SJSA1 (cell line): Measurements from ENCODE around the gene CUBN. TPM values are rescaled to one million over a fixed set of nuclear protein-coding genes. Genes with fewer than 3 reads are reported as not detected.

Experiments used
- DNase-seq, 2 experiments: peaks; one replicate each; pipeline ENCODE4 v3.0.0-alpha.2; 2015 to 2020; ENCODE audit warnings: low spot score in 2 of 2, low read depth in 1 of 2
- H3K27ac ChIP-seq: fragments of 250-450 bp; sonication (Bioruptor Pico); 2 replicates; pipeline ENCODE4 v1.5.1; 2020; ENCODE audit warnings: mild to moderate bottlenecking, moderate library complexity
- H3K27me3 ChIP-seq: fragments of 250-450 bp; sonication (Bioruptor Pico); replicated peaks from 2 replicates; pipeline ENCODE4 v1.5.1; 2020; ENCODE audit warnings: mild to moderate bottlenecking, moderate library complexity
- H3K36me3 ChIP-seq: fragments of 250-450 bp; sonication (Bioruptor Pico); 2 replicates; pipeline ENCODE4 v1.5.1; 2020; ENCODE audit warnings: mild to moderate bottlenecking
- H3K4me1 ChIP-seq: fragments of 250-450 bp; sonication (Bioruptor Pico); replicated peaks from 2 replicates; pipeline ENCODE4 v1.6.1; 2021; ENCODE audit warnings: mild to moderate bottlenecking
- H3K4me3 ChIP-seq: fragments of 250-450 bp; sonication (Bioruptor Pico); 2 replicates; pipeline ENCODE4 v1.5.1; 2020; ENCODE audit warnings: mild to moderate bottlenecking
- H3K9me3 ChIP-seq: fragments of 250-450 bp; sonication (Bioruptor Pico); replicated peaks from 2 replicates; pipeline ENCODE4 v1.5.1; 2020; ENCODE audit warnings: mild to moderate bottlenecking
- total RNA-seq: library from RNA; depleted of rRNA; stranded (reverse); fragments of >200 nt; shearing (Covaris generic); gene quantifications from 2 replicates; pipeline ENCODE4 v1.2.3, GENCODE V29; 2014

CUBN gene
- total RNA-seq, 1 experiment from 2014 or later, result 0.74 TPM

DNA sequence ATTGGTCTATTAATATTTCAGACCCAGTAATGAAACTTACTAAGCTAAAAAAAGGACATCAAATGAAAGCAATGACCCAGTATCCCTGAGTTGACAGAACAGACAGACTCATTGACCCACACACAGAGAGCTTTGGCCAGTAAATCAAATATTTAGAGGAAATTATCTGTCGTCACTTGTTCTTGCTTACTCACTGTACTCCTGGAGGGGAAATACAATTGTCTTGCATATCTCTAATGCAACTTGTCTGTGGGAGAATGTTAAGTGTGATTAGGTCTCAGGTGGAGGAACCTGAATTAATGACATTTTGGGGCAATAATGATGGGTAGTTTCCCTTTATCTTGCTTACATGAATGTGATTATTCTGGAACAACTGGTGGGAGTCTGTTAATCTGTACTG is 80.4 kb downstream of the CUBN start:
- no peak for DNase-seq
- peaks cover 5% of the 10 kb centered on the region; the same call in 1 of the 2 replicates for H3K4me1 ChIP-seq

DNA sequence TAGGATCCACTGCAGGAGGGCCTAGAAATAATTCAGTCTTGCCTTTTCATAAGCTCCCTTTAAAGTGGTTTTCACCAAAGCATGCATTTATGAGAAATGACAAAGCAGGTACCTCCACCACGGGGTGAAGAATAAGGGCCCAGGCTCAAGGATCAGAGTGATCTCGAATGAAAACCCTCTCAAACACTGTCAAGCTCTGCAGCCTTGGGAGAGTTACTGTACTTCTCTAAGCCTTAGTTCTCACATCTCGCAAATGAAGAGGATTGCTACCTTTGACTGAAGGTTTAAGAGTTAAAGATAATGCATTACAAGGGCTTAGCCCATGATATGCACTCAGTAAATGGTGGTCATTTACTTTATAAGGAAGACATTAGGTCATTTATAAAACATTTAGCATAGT is 81.7 kb downstream of the CUBN start:
- Histone ChIP-seq H3K4me1 (peaks cover 8% of the 10 kb centered on the region; the same call in 1 of the 2 replicates), H3K9me3 (0 out of 2 replicates have a peak, but pooled peaks cover 4% of the 10 kb centered on the region)
- DNase-seq, result no peak

More for the DNA sequence above, 80.4 kb downstream of the CUBN start:
- H3K36me3 ChIP-seq, result no peaks in the 10 kb centered on the region
- H3K27me3 ChIP-seq, result no peaks in the 10 kb centered on the region
- H3K4me3 ChIP-seq, result no peak overlapping the region
- 0 out of 2 replicates have a peak, but pooled peaks cover 4% of the 10 kb centered on the region for H3K9me3 ChIP-seq
- H3K27ac ChIP-seq, result no peak overlapping the region

DNA sequence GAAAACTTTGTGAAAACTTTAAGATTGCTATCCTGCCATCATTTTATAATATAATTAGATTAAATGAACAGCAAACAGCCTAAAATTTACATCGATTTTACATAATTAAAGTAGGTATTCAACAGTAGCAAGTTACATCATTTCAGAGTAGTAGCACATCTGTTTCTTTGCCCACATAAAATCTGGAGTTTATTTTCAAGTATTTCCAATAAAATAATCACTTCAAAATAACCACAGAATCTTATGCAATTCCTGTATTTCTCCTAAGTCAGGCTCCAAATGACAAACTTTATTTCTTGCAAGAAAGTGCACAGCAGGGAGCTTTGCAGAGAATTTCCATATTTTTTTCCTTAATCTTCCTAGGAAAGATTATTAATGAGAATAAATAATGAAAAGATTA is 82.6 kb downstream of the CUBN start:
- H3K27ac ChIP-seq, result no peak overlapping the region
- 0 out of 2 replicates have a peak, but pooled peaks cover 2% of the 10 kb centered on the region for H3K9me3 ChIP-seq
- H3K4me3 ChIP-seq, result no peak overlapping the region
- H3K27me3 ChIP-seq, result no peaks in the 10 kb centered on the region
- no peak for DNase-seq
- H3K36me3 ChIP-seq, result no peaks in the 10 kb centered on the region
- peaks cover 11% of the 10 kb centered on the region for H3K4me1 ChIP-seq

More for the DNA sequence above, 81.7 kb downstream of the CUBN start:
- Histone ChIP-seq H3K27me3 (no peaks in the 10 kb centered on the region), H3K27ac (no peak overlapping the region), H3K36me3 (no peaks in the 10 kb centered on the region), H3K4me3 (no peak overlapping the region)

DNA sequence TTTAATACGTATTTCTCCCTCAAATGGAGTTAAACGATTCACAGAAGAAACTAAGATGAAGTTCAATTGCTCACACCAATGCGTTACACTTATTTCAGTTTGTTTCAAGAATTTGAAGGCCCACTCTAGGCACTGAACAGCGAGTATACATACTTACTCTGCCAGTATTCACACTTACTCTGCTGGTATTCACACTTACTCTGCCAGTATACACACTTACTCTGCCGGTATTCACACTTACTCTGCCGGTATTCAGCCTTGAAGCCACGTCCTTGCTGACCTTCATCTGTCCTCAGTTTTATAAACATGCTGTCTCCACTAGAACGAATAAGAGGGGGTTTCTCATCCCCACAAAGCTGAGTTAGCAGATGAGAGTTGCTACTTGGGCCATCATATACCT is 86.0 kb downstream of the CUBN start:
- no peak for DNase-seq
- H3K9me3 ChIP-seq, result no peaks in the 10 kb centered on the region
- H3K4me3 ChIP-seq, result no peak overlapping the region
- no peak overlapping the region for H3K27ac ChIP-seq
- no peaks in the 10 kb centered on the region for H3K27me3 ChIP-seq
- no peaks in the 10 kb centered on the region for H3K36me3 ChIP-seq
- peaks cover 13% of the 10 kb centered on the region for H3K4me1 ChIP-seq

DNA sequence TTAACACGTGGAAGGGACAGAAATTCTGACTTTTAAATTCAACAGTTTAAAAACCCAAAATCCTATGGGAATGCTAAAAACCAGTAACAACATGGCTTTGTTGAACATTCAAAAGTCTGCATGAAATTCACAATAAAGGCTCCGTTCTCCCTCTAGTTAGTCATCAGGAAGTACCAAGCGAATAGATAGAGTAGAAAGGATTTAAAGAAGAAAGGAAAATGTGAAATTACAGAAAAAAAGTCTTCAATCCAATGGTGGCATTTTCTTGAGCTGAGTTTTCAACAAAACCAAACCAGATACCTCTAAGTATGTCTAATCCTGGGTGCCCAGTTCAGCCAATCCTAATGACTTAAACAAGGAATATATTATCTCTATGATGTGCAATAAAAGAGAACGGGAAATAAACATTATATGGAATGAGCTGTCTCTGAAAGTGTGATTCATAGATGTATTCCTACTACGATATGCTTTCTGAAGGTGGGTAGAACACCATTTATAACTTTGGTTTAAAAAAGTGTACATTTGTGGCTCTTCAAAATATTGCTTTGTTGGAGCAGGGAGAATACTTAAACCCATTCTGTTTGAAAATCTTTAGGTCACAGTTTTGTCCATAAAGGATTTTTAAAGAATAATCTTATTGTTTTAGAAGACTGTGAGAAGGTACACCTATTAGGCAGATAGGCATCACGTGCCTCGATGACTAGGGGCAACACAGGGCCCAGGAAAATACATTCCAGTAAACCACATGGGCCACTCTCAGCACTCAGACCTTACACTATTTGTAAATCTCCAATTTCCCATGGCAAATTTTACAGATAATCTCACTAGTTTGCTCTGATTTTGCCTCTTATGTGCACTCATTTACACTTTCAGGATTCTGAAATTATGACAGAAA is 87.7 kb downstream of the CUBN start:
- Histone ChIP-seq H3K4me3 (no peak overlapping the region), H3K27me3 (no peaks in the 10 kb centered on the region), H3K27ac (peak overlapping the region; percentile 15; the same call in 1 of the 2 replicates), H3K9me3 (no peaks in the 10 kb centered on the region), H3K36me3 (no peaks in the 10 kb centered on the region), H3K4me1 (peaks cover 13% of the 10 kb centered on the region)
- DNase-seq, result no peak

DNA sequence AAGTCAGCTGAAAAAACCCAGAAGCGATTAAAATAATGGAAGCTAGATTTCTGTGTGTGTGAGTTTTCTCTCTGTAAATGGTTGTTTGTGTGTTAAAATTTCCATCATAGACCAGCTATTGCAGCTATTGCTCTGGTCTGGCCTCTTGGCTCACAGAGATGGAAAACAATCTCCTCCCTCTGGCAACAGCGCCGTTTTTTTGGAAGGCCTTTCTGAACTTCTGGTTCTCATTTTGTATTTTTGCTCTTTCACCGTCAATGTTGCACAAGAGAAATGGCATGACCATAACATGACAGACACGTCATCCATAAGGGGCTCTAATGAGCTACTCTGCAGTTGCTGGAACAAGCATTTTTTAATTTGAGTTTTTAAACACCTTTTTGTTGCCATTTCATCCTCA is 91.0 kb downstream of the CUBN start:
- Histone ChIP-seq H3K27ac (no peak overlapping the region), H3K27me3 (no peaks in the 10 kb centered on the region), H3K9me3 (no peaks in the 10 kb centered on the region), H3K4me1 (peaks cover 12% of the 10 kb centered on the region), H3K36me3 (no peaks in the 10 kb centered on the region), H3K4me3 (no peak overlapping the region)
- no peak for DNase-seq

DNA sequence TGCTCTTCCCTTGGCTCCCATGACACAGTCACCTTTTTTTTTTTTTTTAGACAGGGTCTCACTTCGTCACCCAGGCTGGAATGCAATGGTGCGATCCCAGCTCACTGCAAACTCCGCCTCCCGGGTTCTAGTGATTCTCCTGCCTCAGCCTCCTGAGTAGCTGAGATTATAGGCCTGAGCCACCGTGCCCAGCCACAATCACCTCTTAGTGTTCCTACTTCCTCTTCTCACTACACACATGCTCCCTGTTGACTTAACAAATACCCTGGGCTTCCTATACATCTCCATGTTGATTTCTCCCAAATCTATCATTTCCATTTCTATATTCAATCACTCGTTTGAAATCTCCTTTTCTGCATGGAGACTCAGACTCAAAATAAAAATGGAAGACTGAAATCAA is 91.7 kb downstream of the CUBN start:
- no peak overlapping the region for H3K27ac ChIP-seq
- DNase-seq, result no peak
- H3K4me1 ChIP-seq, result peaks cover 10% of the 10 kb centered on the region
- no peak overlapping the region for H3K4me3 ChIP-seq
- no peaks in the 10 kb centered on the region for H3K27me3 ChIP-seq
- no peaks in the 10 kb centered on the region for H3K36me3 ChIP-seq
- no peaks in the 10 kb centered on the region for H3K9me3 ChIP-seq

DNA sequence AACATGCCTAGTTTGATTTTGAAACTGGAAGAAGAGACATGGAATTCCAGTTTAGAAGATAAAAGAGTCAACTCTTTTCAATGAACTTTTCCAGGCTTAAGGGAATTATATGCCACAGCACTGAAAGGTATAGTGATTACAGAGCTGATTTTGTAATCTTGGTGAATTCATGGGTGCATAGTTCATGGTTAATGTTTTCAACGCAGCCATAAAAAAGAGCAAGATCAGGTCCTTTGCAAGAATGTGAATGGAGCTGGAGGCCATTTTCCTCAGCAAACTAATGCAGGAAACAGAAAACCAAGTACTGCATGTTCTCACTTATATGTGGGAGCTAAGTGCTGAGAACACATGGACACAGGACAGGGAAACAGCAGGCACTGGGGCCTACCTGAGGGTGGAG is 94.2 kb downstream of the CUBN start:
- no peaks in the 10 kb centered on the region for H3K36me3 ChIP-seq
- H3K4me3 ChIP-seq, result no peak overlapping the region
- no peak overlapping the region for H3K27ac ChIP-seq
- H3K27me3 ChIP-seq, result no peaks in the 10 kb centered on the region
- 0 out of 2 replicates have a peak, but pooled peaks cover 3% of the 10 kb centered on the region for H3K9me3 ChIP-seq
- H3K4me1 ChIP-seq, result peaks cover under 1% of the 10 kb centered on the region; the same call in 1 of the 2 replicates
- DNase-seq, result no peak

DNA sequence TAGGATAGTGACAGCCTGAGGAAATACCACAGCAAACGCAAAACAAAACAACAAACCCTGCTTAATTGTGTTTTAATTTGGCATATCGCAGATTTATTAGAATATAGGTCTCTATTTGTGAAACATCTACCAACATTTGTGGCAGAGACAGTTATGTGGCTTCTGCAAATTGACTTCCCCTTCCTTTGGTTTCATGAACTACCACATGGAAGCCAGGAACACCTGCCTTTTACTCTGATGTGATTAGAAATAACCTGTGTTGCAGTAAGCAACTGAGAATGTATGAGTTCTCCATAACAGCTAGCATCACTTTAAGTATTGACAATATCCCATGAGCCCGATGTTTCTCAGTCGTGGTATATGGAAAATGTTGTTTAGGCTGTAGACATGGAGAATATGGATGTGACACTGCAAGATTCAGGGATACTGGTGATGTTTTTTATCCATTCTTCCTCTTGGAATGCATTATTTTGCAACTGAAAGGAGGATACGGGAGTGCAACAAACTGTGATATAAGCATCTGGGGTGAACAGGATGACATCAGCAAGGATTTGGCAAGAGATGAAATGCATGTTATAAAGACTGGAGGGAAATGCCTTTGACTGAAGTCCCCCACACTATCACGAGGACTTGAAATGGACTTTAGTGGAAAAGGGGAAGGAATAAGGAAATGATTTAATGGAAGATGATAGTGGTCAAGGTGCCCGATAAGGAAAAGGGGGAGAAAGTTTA is 95.9 kb downstream of the CUBN start:
- DNase-seq, result no peak
- Histone ChIP-seq H3K27me3 (no peaks in the 10 kb centered on the region), H3K4me3 (no peak overlapping the region), H3K4me1 (peaks cover 18% of the 10 kb centered on the region), H3K36me3 (no peaks in the 10 kb centered on the region), H3K9me3 (0 out of 2 replicates have a peak, but pooled peaks cover 3% of the 10 kb centered on the region), H3K27ac (no peak overlapping the region)

DNA sequence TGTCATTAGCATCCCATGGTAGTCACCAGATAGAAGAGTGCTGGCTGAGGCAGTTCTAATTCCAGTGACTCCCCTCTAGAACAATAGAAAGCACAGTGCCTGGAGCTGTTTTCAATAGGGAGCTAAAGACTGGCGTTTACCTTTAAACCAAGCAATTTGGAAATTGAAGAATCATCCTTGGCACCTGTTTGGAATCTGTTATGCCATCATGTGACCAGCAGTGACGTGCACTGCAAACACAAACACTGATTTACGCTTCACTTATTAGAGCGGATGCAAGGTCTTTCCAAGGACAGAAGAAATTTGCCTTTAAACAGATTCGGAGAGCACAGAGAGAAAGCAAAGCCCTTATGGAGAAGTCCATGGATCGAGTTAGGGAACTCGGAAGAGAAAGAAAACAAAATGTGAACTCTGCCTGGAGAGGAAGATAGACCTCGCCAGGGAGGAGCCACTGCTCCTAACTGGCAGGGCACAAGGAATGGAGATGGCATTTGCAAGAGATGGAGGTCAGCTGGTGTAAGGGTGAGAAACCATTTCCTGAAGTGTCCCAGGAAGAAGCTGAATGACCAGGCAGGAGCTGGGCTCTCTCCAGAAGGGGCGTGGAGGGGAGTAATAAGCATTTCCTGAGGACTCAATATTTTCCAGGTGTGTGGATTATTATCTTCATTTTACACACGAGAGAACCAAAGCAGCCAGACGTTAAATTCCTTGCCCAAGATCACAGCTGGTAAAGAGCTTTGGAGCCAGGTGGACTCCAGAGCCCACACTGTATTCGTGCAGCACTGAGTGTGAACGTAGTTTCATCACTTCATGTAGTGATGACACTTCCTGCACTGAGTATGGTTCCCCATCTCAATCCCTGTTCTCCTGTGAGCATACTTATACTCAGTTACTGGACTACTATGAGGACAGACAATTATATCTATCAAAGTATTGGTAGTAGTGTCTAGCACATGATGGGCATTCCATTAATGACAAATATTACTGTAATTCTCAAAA is 97.7 kb downstream of the CUBN start:
- no peak for DNase-seq

DNA sequence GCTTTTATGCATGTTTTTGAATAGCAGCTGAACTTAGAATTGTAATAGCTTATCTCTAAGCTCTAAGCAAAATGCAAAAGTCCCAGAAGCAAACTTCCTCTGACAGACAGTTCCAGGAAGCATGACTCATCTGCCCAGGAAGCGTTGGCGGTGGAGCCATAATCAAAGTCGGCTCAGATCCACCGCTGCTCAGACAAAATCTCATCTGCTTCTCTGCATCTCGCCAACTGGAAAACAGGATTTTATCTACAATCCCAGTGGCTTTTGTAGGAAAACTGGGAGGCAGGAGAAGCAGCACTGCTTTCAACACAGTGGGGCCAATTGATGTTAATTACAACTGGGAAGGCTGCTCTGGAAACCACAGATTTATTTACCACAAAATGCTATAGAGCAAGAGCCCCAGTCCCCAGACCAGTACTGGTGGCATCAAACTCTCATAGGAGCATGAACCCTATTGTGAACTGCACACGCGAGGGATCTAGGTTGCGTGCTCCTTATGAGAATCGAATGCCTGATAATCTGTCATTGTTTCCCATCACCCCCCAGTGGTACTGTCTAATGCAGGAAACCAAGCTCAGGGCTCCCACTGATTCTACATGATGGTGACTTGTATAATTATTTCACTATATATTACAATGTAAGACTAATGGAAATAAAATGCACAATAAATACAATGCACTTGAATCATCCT is 99.9 kb downstream of the CUBN start:
- Histone ChIP-seq H3K27ac (peak overlapping the region; percentile 78), H3K9me3 (0 out of 2 replicates have a peak, but pooled peaks cover 3% of the 10 kb centered on the region), H3K27me3 (no peaks in the 10 kb centered on the region), H3K4me3 (no peak overlapping the region), H3K4me1 (peaks cover 41% of the 10 kb centered on the region), H3K36me3 (no peaks in the 10 kb centered on the region)
- peak; percentile 75 for DNase-seq

More for the DNA sequence above, 97.7 kb downstream of the CUBN start:
- H3K27me3 ChIP-seq, result no peaks in the 10 kb centered on the region
- no peak overlapping the region for H3K27ac ChIP-seq
- no peak overlapping the region for H3K4me3 ChIP-seq
- no peaks in the 10 kb centered on the region for H3K36me3 ChIP-seq
- H3K9me3 ChIP-seq, result 0 out of 2 replicates have a peak, but pooled peaks cover 3% of the 10 kb centered on the region
- H3K4me1 ChIP-seq, result peaks cover 21% of the 10 kb centered on the region

DNA sequence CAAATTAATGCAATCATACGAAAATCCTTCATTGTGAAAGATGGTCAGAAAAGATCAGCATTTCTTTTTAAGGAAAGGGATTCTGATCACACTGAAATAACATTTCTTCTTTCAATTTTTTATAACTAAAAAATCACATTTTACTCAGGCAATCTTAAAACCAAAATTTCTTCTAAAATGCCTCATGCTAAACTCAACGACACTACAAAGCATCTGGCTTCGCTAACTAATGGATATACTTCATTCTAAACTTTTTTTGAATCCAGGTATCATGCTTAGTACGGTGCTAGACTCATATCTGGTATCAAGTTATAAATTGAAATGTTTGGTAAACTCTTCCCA is 100.4 kb downstream of the CUBN start:
- no peak for DNase-seq
- Histone ChIP-seq H3K36me3 (no peaks in the 10 kb centered on the region), H3K27ac (peak overlapping the region; percentile 78), H3K27me3 (no peaks in the 10 kb centered on the region), H3K4me3 (no peak overlapping the region), H3K4me1 (peaks cover 46% of the 10 kb centered on the region), H3K9me3 (0 out of 2 replicates have a peak, but pooled peaks cover 3% of the 10 kb centered on the region)
